GM18519 (cell line): ENCODE data around the gene FBXW2.

Experiments used
- ATAC-seq: cut with Tn5 transposase; IDR thresholded peaks from one replicate; pipeline ENCODE4 v1.9.1; 2021; ENCODE audit warnings: mild to moderate bottlenecking, moderate library complexity; ENCODE audit not compliant: unreplicated experiment, low FRiP score

Gene FBXW2

DNA sequence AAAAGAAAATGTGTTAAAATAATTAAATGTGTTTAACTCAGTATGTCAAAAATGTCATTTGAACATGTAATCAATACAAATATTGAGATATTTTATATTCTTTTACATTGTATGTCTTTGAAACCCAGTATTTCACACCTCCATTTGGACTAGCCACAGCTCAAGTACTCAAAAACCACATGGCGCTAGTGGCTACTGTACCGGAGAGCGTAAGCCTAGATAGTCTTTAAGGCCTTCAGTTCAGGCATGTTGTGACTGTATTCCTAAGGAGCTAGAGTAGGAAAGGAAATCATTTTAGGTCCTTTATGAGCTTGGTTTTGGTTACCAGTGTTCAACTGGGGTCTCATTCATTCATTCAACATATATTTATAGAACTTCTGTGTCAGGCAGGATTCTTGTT, 12.8 kb downstream of the FBXW2 start:
- no peak for ATAC-seq

DNA sequence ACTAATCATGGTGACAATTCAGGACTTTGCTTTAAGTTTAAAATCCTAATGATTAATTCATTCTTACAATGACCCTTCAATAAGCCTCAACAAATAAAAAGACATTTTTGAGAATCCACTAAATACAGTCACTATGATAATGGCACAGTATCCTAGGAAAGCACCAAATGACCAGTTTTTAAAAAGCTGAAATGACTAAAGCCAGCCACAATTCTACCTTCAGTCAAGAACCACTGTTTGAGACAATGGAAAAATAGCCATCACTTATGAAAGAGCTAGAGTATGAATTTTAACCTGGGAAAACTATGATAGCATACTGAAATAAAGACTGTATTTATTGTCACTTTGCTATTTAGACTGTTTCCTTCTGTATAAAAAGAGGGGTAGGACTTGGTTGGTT, 14.0 kb downstream of the FBXW2 start:
- no peak for ATAC-seq

DNA sequence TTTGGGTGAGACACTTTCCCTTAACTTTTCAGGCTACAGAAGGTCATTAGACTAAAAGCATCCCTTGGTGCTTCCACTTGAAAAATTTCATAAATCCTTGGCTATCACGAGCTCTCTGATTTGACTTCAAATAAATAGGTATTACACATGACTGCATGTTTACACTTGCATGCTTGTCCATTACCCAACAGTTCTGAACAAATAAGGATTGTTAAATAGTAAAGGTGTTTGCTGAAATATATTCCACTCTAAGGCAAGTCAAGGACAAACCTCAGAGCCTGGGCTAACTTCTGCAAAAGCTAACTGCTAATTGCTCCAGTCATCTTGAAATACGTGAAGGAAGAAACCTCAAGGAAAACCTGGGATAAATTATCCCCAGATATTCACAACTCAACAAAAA, 14.5 kb downstream of the FBXW2 start:
- no peak for ATAC-seq

DNA sequence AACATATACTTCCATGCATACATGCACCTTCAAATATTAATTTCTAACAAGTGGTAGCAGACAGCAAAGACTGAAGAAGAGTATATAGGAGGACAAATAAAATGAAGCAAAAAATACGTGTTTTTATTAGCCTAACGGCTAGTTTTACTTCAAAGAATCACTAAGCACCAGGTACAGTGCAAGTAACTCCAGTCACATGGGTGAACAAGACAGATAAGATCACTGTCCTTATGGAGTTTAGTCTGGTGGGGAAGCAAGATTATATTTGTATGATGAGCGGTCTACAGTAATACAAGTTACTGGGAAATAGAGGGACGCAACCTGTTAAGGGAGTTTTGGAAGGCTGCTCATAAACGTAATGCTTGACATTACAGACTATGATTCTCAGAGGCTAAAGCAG, 16.0 kb downstream of the FBXW2 start:
- ATAC-seq: no peak

DNA sequence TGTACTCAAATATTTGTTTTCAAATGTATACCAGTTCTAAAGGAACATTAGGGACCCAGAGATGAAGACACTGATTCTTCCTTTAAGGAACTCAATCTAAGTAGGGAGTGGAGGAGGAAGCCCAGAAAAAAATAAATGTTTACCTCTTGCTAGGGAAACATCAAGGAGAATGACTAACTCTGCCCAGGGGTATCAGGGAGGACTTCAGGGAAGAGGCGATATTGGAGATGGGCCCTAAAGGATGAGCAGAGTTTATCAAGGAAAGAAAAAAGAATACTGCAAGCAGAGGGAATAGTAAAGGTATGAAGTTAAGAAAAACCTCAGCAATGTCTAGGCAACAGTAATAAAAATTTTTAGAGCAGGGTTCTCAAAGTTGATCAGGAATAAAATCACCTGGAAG, 16.4 kb downstream of the FBXW2 start:
- no peak for ATAC-seq

DNA sequence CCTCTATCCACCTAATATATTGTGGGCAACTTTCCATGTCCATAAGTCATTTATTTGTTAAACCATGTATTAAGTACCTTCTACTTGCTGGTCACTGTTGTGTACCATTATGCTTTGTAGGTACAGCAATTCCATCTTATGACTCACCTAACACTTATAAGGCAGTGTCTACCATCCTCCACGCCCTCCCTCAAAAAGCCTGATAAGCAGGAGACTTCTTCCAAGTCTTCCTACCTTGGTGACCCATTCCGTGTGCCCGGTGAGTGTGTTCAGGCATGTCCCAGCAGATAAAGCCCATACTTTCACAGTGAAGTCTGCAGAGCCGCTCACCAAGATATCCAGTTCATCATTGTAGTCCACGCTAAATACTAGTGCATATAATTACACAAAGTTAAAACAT, 17.4 kb downstream of the FBXW2 start:
- ATAC-seq: no peak

DNA sequence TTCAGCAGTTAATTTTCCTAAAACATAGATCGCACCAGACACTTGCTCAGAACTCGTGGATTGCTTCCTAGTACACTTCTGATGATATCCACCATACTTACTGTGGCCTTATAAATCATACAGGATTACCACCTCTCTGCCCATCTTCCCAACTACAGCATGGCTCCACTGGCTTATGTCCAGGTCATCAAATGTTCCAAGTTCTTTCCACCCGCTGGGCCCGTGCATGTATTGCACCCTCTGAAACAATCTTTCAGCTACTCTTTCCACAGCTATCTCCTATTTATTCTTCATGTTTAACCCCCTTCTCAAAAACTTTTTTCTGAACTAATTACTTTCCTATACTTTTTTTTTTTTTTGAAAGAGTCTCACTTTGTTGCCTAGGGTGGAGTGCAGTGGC, 18.5 kb downstream of the FBXW2 start:
- no peak for ATAC-seq

DNA sequence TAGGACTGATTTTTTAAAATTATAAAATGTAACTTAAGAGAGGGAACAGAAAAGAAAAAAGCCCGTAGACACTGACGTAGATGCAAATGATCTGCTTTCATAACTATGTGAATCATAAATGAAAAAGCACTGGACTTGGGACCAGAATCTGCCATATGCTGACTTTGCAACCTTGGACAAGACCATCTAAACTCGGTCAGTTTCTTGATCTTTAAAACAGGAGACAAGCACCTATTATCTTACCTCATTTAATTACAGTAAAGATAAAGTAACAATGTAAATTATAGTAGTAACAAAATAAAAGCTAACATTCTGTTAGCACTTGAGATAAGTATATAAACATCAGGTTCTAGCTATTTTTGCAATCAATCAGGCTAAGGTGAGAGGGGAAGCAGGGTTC, 20.0 kb downstream of the FBXW2 start:
- no peak for ATAC-seq

DNA sequence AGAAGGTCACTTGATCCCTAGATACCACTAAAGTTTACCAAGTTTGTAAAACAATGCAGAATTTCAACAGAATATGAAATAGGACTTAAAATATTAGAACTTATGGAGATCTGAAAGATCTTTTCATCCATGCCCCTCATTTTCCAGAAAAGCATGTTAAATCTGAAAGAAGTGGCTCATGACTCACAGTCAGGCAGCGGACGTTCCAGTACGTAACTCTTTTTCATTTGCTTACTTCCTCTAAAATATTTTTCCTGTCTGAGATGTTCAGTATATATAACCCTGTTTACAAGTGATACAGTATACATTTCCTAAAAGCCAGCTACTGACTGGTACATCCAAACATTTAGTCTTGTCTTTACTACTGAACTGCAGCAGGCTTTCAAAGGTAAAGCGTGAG, 22.3 kb downstream of the FBXW2 start:
- ATAC-seq: no peak

DNA sequence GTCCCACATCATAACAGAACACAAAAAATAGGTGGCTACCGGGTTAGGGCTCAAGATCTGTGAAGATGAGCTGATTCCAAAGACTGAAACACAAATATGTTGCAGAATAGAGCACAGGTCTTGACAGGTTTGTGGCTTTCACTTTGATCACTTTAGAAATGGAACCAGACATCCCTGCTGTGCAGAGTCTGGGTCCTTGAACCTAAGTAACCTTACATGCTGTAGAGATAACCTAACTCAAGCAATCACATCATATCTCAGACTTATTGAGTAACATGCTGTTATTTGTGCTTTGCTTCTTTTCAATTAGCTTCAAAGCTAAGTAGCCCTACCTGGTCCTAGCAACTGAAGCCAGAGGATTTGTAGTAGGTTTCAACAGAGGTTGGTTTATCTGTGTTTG, 24.3 kb downstream of the FBXW2 start:
- ATAC-seq: no peak

DNA sequence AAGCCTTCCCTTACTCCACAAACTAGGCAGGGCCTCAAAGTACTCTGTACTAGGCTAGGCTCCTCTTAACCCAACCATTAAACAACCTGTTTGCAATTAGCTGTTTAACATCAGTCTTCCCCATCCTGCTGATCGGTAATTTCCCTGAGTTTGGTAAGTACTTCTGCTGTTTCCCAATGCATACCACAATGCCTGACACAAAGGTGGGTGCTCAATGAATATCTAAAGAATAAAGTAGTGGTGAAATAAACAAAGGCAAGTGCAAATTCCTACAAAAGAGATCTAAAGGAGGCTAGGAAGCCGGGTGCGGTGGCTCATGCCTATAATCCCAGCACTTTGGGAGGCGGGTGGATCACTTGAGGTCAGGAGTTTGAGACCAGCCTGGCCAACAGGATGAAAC, 25.0 kb downstream of the FBXW2 start:
- no peak for ATAC-seq

DNA sequence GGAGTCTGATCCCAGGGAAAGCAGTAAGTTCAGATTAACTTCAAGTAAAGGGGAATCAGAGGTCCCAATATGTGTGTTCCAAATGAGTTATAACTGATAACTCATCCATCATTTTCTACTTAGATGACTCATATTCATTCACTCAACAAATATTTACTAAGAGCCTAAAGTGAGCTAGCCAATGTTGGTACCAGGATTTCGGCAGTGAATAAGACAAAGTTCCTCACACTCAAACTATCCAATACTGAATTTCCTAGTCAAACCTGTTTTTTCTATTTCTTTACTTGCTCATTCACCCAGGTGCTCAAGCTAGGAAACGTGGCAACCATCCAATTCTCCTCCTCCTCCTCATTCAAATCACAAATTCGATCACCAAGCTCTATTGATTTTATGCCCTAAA, 25.8 kb downstream of the FBXW2 start:
- no peak for ATAC-seq

DNA sequence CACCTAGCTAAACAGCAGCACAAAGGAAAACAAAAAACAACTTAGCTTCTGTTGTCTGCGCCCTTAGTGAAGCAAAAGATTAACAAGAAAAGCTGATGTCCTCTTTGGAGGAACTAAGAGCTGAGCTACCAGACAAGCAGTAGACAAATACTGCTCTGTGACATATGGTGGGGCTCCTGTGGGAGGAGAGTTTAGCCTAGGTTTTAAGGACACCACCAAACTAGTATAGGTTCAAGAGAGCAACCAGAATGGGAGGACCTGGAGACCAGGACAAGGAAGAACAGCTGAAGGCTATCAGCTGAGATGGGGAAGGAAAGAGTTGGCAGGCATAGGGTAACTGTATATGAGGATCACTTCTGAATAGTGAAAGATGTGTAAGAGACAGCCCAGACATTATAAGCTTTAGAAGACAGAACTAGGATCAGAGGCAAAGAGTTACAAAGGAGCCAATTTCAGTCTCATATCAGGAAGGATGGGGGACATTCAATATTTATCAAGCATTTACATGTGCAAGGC, 27.2 kb downstream of the FBXW2 start:
- ATAC-seq: no peak

DNA sequence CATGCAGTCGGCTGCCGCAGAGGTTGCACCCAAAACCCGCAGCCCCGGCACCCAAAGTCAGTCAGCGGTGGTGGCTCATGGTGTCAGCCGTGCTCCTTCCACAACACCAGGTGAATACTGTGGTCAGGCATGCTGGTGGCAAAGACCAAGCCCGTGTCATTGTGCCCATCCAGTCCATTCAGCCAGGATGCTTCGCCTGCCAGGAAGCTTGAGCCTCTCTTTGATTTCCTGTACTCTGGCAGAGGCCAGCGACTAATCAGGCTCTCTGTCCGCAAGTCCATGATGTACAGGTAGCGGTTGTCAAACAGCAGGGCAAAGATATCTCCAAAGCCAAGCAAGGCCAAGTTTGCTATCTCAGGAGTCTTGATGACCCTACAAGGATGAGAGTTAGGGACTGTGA, 28.7 kb downstream of the FBXW2 start:
- no peak for ATAC-seq

DNA sequence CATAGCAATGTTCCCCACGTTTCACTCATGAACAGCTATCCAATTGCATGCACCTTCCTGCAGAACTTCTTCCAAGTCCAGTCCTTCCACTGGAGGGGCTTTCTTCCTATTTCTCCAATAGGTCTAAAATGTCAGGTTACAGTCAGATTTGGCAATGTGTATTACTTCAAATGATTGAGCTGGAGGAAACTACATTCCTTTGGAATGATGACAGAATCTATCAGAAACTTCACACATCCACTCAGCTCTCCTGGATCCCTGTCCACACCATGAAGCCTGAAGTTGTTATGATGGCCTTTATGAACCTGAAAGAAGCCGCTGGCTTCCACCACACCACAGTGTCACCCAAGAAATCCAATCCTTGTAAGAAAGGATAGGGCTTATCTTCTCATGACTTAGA, 32.2 kb downstream of the FBXW2 start:
- ATAC-seq: no peak

DNA sequence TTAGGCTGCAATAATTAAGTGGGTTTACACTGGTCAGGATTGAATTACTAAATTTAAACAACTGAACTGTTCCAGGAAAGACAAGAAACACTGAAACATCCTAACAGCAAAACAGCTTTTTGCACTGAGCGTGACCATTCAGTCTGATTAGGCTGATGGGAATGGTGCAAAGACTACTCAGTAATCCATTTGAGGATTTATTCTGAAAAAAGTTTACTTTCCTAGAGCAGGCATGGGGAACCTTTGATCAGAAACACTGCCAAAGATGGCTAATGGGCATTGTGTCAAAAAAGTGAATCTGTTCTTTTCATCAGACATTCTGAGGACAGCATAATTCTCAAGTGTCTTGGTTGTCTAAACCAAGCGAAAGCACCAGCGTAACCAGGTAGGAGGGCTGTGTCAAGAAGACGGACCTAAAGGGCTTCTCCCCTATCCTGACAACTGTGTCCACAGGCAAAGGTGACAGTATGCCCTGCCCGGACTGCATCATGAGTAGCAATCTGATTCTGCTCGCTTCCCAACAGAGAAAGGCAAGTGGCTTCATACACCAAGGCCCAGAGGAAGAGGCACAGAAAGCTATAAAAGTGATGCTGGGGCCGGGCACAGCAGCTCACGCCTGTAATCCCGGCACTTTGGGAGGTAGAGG, 33.3 kb downstream of the FBXW2 start:
- no peak for ATAC-seq

DNA sequence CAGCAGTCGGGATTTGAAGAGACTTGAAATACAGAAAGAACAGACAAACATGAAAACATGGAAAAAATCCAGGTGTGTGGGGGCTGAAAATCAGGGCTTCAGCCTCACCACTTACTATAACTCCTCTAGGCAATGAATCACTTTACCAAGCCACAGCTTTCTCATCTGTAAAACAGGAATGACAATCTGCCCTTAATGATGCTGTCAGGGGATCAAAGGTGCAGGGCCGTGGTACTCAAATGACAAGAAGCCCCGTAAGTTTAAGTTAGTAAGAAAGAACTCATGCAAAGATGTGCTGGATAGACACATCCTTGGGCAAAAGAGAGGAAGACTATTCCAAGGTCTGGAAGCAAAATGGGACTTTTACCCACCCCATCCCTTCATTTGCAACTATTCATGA, 34.7 kb downstream of the FBXW2 start:
- ATAC-seq: no peak

DNA sequence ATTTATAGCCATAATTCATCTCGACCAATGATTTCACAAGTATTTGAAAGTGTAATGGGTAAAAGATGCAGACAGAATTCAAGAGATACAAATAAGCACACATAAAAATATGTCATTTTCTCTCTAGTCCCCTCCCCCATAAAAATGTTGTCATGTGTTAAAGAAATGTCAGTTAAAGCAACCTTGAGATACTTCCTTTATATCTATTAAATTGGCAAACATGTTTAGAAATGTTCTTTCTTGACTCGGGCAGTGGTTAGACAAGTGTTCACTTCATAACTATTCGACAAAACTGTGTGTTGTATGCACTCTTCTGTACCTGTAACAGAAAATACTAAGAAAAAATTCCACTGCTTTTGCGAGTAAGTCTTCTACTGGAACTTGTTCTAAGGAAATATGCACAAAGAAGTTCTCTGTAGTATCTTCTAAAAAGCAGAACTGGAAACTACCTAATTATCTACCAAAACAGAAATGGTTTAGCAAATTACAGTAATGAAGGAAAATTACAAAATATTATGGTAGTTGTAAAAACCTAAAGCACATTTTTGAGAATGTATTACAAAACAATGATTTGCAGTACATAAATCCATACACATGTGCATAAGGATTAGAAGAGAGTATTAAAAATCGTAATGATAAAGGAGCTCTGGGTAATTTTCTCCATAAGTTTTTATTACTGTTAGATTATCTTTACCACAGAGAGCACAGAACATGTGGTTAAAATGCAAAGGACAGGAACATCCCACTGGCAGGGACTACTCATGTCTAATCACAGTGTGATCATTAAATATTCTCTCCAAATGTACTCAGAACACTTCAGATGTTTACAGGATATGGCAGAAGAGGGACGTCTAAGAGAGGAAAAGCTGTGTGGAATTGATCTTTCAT, 35.9 kb downstream of the FBXW2 start:
- ATAC-seq: no peak

DNA sequence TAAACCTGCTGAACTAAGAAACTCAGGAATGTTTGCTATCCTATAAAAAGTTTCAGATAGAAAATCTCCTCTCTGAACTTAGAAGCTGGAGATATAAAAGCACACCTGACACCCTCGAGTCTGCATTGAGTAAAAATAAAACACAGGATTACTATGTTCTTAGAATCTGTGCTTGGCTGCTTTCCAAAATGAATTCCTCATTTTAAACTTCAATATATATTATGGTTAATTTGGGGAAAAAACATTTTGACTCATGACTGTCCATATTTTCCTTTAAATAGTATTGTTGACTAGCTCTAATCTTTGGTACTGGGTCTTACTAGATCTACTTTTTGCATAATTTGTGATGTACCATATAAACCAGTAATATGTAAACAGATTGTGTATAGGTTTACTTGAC, 36.7 kb downstream of the FBXW2 start:
- ATAC-seq: no peak

DNA sequence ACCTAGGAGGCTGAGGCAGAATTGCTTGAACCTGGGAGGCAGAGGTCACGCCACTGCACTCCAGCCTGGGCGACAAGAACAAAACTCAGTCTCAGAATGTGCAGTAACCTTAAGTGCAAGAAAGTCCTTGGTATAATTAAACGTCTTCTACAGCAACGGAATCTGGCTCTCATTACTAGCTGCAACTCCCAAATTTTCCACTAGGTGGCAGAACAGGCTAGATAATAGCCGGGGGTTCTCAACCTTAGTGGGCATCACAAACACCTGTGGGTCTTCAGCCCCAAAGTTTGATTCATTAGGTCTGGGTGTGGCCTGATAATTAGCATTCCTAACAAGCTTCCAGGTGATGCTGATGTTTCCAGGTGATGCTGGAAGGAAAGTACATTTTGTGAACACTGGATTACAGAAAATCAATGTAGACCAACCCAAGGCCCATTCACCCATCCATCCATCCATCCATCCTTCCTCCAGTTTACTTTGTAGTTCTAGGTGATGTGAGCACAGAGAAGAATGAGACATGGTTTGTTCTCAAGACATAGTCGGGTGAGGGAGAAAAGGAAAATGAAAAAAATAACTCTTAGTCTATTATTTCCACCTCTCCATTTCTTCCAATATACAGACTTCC, 37.3 kb downstream of the FBXW2 start:
- ATAC-seq: no peak

DNA sequence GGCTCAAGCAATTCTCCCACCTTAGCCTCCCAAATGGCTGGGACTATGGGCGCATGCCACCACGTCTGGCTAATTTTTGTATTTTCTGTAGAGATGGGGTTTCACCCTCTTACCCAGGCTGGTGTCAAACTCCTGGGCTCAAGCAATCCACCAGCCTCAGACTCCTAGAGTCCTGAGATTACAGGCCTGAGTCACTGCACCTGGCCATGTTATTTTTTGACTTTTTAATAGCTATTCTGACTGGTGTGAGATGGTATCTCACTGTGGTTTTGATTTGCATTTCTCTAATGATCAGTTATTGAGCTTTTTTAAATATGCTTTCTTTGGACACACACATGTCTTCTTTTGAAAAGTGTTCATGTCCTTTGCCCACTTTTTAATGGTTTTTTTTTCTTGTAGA, 38.2 kb downstream of the FBXW2 start:
- no peak for ATAC-seq

DNA sequence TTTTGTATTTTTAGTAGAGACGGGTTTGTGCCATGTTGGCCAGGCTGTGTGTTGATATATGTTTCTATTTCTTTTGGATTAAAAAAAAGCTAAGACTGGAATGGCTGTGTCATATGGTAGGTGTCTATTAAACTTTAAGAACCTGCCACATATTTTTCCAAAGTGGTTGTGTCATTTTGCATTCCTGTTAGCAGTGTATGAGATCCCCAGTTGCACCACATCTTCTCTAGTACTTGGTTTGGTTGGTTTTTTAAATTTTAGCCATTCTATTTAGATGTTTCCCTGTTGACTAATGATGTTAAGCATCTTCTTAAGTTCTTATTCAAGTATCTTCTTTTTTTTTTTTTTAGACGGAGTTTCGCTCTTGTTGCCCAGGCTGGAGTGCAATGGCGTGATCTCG, 42.8 kb downstream of the FBXW2 start:
- ATAC-seq: no peak
